Endodermal cell (in vitro differentiated cells): Measurements from ENCODE around the gene RYR2. TPM values are rescaled to one million over a fixed set of nuclear protein-coding genes. Genes with fewer than 3 reads are reported as not detected.

Experiments
- DNase-seq: peaks from one replicate; pipeline ENCODE4 v3.0.0-alpha.2; 2017
- H3K27ac ChIP-seq: 2 replicates; pipeline ENCODE4 v1.5.1; 2013; ENCODE audit warnings: mild to moderate bottlenecking, low read depth, low read length, moderate library complexity
- H3K27me3 ChIP-seq: 2 replicates; pipeline ENCODE4 v1.6.1; 2013; ENCODE audit warnings: mild to moderate bottlenecking, low read length, moderate library complexity; ENCODE audit not compliant: insufficient read depth, control insufficient read depth, poor library complexity, severe bottlenecking
- H3K36me3 ChIP-seq: 2 replicates; pipeline ENCODE4 v1.7.0; 2013; ENCODE audit warnings: mild to moderate bottlenecking, low read length, moderate library complexity; ENCODE audit not compliant: control insufficient read depth, insufficient read depth
- H3K4me1 ChIP-seq: one replicate; pipeline ENCODE4 v1.7.0; 2013; ENCODE audit warnings: low read length; ENCODE audit not compliant: control insufficient read depth, insufficient read depth
- H3K4me3 ChIP-seq: 2 replicates; pipeline ENCODE4 v1.5.1; 2013; ENCODE audit warnings: mild to moderate bottlenecking, low read length, moderate library complexity
- H3K9ac ChIP-seq: 2 replicates; pipeline ENCODE4 v1.6.1; 2013; ENCODE audit warnings: mild to moderate bottlenecking, low read length, moderate library complexity; ENCODE audit not compliant: poor library complexity, severe bottlenecking; ENCODE audit errors: extremely low read depth
- H3K9me3 ChIP-seq: 2 replicates; pipeline ENCODE4 v1.6.1; 2013; ENCODE audit warnings: mild to moderate bottlenecking, low read length, moderate library complexity; ENCODE audit not compliant: control insufficient read depth
- H3K27ac Mint-ChIP-seq: 2 replicates; pipeline ENCODE4 v1.8.0; 2020; ENCODE audit warnings: mixed read lengths
- H3K27me3 Mint-ChIP-seq: 2 replicates; pipeline ENCODE4 v1.8.0; 2021; ENCODE audit warnings: mild to moderate bottlenecking, mixed read lengths; ENCODE audit not compliant: insufficient read depth
- H3K36me3 Mint-ChIP-seq: 2 replicates; pipeline ENCODE4 v1.8.0; 2020; ENCODE audit warnings: low read depth, mixed read lengths
- H3K4me1 Mint-ChIP-seq: 2 replicates; pipeline ENCODE4 v1.8.0; 2020; ENCODE audit warnings: mixed read lengths
- H3K4me3 Mint-ChIP-seq: 2 replicates; pipeline ENCODE4 v1.8.0; 2020; ENCODE audit warnings: mild to moderate bottlenecking, moderate library complexity, mixed read lengths
- H3K9me3 Mint-ChIP-seq: 2 replicates; pipeline ENCODE4 v1.8.0; 2020; ENCODE audit warnings: mild to moderate bottlenecking, mixed read lengths
- CTCF ChIP-seq: fragments of 200-600 bp; sonication (generic); conservative IDR thresholded peaks from 2 replicates; pipeline ENCODE4 v1.5.0; 2021; ENCODE audit warnings: antibody characterized with exemption, mild to moderate bottlenecking
- WGBS, 2 experiments: methylation state at CpG; one replicate each; pipeline versions ENCODE4 v1.1.5 to v1.1.7; 2013; ENCODE audit warnings: missing lambda C conversion rate in 2 of 2, mixed read lengths in 1 of 2; ENCODE audit not compliant: insufficient coverage in 1 of 2, insufficient read length in 1 of 2; 5-methylcytosine and 5-hydroxymethylcytosine counted together
- total RNA-seq, 2 donors: library from RNA; stranded (reverse); fragmentation: NEBNext Ultra II Directional in 1 of 2; extraction: Animal tissue kit (Norgen Biotek cat#: 25700) in 1 of 2; gene quantifications; 2 replicates in 1 of 2; 3 replicates in 1 of 2; pipeline ENCODE4 v1.2.1, GENCODE V29; 2021

RYR2 gene
- total RNA-seq, 2 donors from 2014 or later = 0.95 to 2.4 TPM

- Histone ChIP-seq H3K36me3 (no peaks in the 10 kb centered on the region), H3K27me3 (no peaks in the 10 kb centered on the region), H3K9me3 (no peaks in the 10 kb centered on the region), H3K9ac (no peak overlapping the region), H3K4me1 (no peaks in the 10 kb centered on the region), H3K4me3 (no peak overlapping the region), H3K27ac (no peak overlapping the region)
- TF ChIP-seq CTCF = no peak
- Mint-ChIP-seq H3K27me3 (no peaks in the 10 kb centered on the region), H3K9me3 (no peaks in the 10 kb centered on the region), H3K4me3 (no peak overlapping the region), H3K36me3 (no peaks in the 10 kb centered on the region), H3K4me1 (no peaks in the 10 kb centered on the region), H3K27ac (no peak overlapping the region)
- no peak for DNase-seq
- WGBS, 2 experiments = 94 to 98% methylated on average over 7 to 10 of the region's 10 CpGs
These were observed 375.1 kb downstream of the RYR2 start for GRCh38 chr1:237416924-237417655.

DNA sequence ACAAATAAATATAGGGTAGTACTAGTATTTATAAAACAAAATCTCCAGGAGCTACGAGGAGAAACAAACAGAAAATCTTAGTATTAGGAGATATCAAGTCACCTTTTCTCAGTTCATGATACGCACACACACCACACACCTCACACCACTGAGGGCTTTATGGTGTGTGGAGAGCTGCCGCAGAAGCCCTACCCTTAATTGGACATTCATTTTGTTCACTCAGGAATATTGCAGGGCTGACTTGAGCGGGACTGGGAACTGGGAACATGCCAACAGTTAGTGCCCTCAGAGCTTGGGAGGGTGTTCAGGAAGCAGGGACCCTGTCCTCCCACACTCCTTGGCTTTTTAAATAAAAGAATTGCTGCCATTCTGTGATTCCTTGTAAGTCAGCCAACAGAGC is 386.8 kb downstream of the RYR2 start:
- Histone ChIP-seq H3K9ac (no peak overlapping the region), H3K27me3 (no peaks in the 10 kb centered on the region), H3K4me1 (no peaks in the 10 kb centered on the region), H3K9me3 (no peaks in the 10 kb centered on the region), H3K4me3 (no peak overlapping the region), H3K27ac (no peak overlapping the region), H3K36me3 (no peaks in the 10 kb centered on the region)
- Mint-ChIP-seq H3K36me3 (peaks cover 2% of the 10 kb centered on the region), H3K27ac (no peak overlapping the region), H3K9me3 (peaks cover 2% of the 10 kb centered on the region), H3K4me1 (no peaks in the 10 kb centered on the region), H3K4me3 (no peak overlapping the region), H3K27me3 (no peaks in the 10 kb centered on the region)
- TF ChIP-seq CTCF = no peak
- WGBS, 2 experiments = 88 to 100% methylated on average over 2 to 3 of the region's 4 CpGs
- DNase-seq = no peak

- no peaks in the 10 kb centered on the region for H3K36me3 ChIP-seq
- Mint-ChIP-seq H3K36me3 (peaks cover 2% of the 10 kb centered on the region), H3K9me3 (peaks cover 2% of the 10 kb centered on the region), H3K4me1 (no peaks in the 10 kb centered on the region), H3K27ac (no peak overlapping the region), H3K4me3 (no peak overlapping the region), H3K27me3 (no peaks in the 10 kb centered on the region)
- H3K27ac ChIP-seq = no peak overlapping the region
- H3K4me1 ChIP-seq = no peaks in the 10 kb centered on the region
- no peaks in the 10 kb centered on the region for H3K9me3 ChIP-seq
- no peak for DNase-seq
- no peaks in the 10 kb centered on the region for H3K27me3 ChIP-seq
- no peak overlapping the region for H3K9ac ChIP-seq
- H3K4me3 ChIP-seq = no peak overlapping the region
- WGBS, 2 experiments = 81 to 93% methylated on average over 3 of the region's 3 CpGs
- TF ChIP-seq CTCF = no peak
These were observed 387.3 kb downstream of the RYR2 start for GRCh38 chr1:237429252-237429651.
